GM21529 (cell line): ENCODE measurements around the gene PDLIM1.
A peak's percentile ranks its signal among the peaks of the same experiment; 100 is the strongest.

Experiments
- ATAC-seq: cut with Tn5 transposase; IDR thresholded peaks from one replicate; pipeline ENCODE4 v1.9.1; 2021; ENCODE audit not compliant: unreplicated experiment

The PDLIM1 gene

GRCh38 chr10:95315509-95315908 is 24.7 kb upstream of the PDLIM1 start:
- ATAC-seq, result no peak

- no peak for ATAC-seq
These were observed 23.6 kb upstream of the PDLIM1 start for GRCh38 chr10:95314192-95314918.

- ATAC-seq, result no peak
These were observed 22.2 kb upstream of the PDLIM1 start for GRCh38 chr10:95312986-95313495.

GRCh38 chr10:95312257-95312656 is 21.5 kb upstream of the PDLIM1 start:
- no peak for ATAC-seq

- peak; percentile 65 for ATAC-seq
These were observed 19.2 kb upstream of the PDLIM1 start for GRCh38 chr10:95309958-95310357.

GRCh38 chr10:95308389-95309302 is 17.8 kb upstream of the PDLIM1 start:
- no peak for ATAC-seq

GRCh38 chr10:95306851-95307250 is 16.0 kb upstream of the PDLIM1 start:
- ATAC-seq, result no peak

GRCh38 chr10:95306318-95306650 is 15.5 kb upstream of the PDLIM1 start:
- ATAC-seq, result no peak

- no peak for ATAC-seq
These were observed 15.0 kb upstream of the PDLIM1 start for GRCh38 chr10:95305606-95306317.

- no peak for ATAC-seq
These were observed 14.2 kb upstream of the PDLIM1 start for GRCh38 chr10:95304976-95305375.

- no peak for ATAC-seq
These were observed 13.7 kb upstream of the PDLIM1 start for GRCh38 chr10:95304463-95304862.

GRCh38 chr10:95303950-95304349 is 13.1 kb upstream of the PDLIM1 start:
- no peak for ATAC-seq

GRCh38 chr10:95303535-95303934 is 12.7 kb upstream of the PDLIM1 start:
- ATAC-seq, result no peak

- ATAC-seq, result no peak
These were observed 9.3 kb upstream of the PDLIM1 start for GRCh38 chr10:95300022-95300539.

- peak; percentile 39 for ATAC-seq
These were observed 6.6 kb upstream of the PDLIM1 start for GRCh38 chr10:95297402-95297801.

- no peak for ATAC-seq
These were observed 6.0 kb upstream of the PDLIM1 start for GRCh38 chr10:95296764-95297163.

- peak; percentile 74 for ATAC-seq
These were observed 4.4 kb upstream of the PDLIM1 start for GRCh38 chr10:95295031-95295755.

GRCh38 chr10:95293631-95294030 is 2.8 kb upstream of the PDLIM1 start:
- ATAC-seq, result no peak

GRCh38 chr10:95291365-95292039 is 699 bp upstream of the PDLIM1 start:
- no peak for ATAC-seq

GRCh38 chr10:95289921-95290421 is 832 bp downstream of the PDLIM1 start:
- no peak for ATAC-seq
